K562 (cell line): ENCODE data around the gene CRLF1. TPM values are rescaled to one million over a fixed set of nuclear protein-coding genes. Genes with fewer than 3 reads are reported as not detected.
A peak's percentile ranks its signal among the peaks of the same experiment; 100 is the strongest.

ENCODE experiments used
- ARID1B ChIP-seq: fragments of 450-650 bp; IDR thresholded peaks from 2 replicates; pipeline ENCODE4 v1.6.1; 2016; ENCODE audit warnings: antibody characterized with exemption, mild to moderate bottlenecking, inconsistent platforms
- CREB1 ChIP-seq, 2 experiments: sonication (generic) in 1 of 2; formaldehyde crosslinking in 1 of 2; IDR thresholded peaks; 2 replicates each; pipeline versions ENCODE4 v1.6.1 to v1.8.0; 2012 to 2022; ENCODE audit warnings: inconsistent platforms in 1 of 2, mild to moderate bottlenecking in 1 of 2, missing genetic modification reagents in 1 of 2, moderate library complexity in 1 of 2
- CXXC5 ChIP-seq: fragments of 250-450 bp; sonication (Bioruptor Pico); IDR thresholded peaks from 2 replicates; pipeline ENCODE4 v1.8.0; 2022; ENCODE audit warnings: inconsistent platforms, mild to moderate bottlenecking, moderate library complexity
- DACH1 ChIP-seq: fragments of 450-650 bp; IDR thresholded peaks from 2 replicates; pipeline ENCODE4 v1.6.1; 2018; ENCODE audit not compliant: partially characterized antibody
- ETV1 ChIP-seq: fragments of 450-650 bp; conservative IDR thresholded peaks from 2 replicates; pipeline ENCODE4 v1.6.1; 2016; ENCODE audit warnings: missing genetic modification characterization, control low read depth, low read depth, missing compliant biosample characterization
- ETV6 ChIP-seq, 3 experiments: fragments of 150-350 bp in 1 of 3; sonication (generic) in 1 of 3; formaldehyde crosslinking in 1 of 3; IDR thresholded peaks; 2 replicates each; pipeline versions ENCODE4 v1.6.1 to v1.8.0; 2014 to 2022; ENCODE audit warnings: borderline replicate concordance in 2 of 3, low read depth in 2 of 3, antibody characterized with exemption in 1 of 3, low read length in 1 of 3, mild to moderate bottlenecking in 1 of 3, missing genetic modification reagents in 1 of 3
- HCFC1 ChIP-seq: IDR thresholded peaks from 2 replicates; pipeline ENCODE4 v1.6.1; 2012; ENCODE audit warnings: low read depth, low read length, improper control_type of control experiment
- HMGXB4 ChIP-seq: sonication (generic); formaldehyde crosslinking; IDR thresholded peaks from 2 replicates; pipeline ENCODE4 v1.8.1; 2023; ENCODE audit warnings: mild to moderate bottlenecking, missing genetic modification reagents
- HNRNPK ChIP-seq: fragments of 200-400 bp; formaldehyde crosslinking; IDR thresholded peaks from one replicate; pipeline ENCODE4 v1.6.1; 2018; ENCODE audit warnings: mild to moderate bottlenecking, low read depth, low read length; ENCODE audit not compliant: poor library complexity, severe bottlenecking
- ILF3 ChIP-seq: fragments of 450-650 bp; IDR thresholded peaks from 2 replicates; pipeline ENCODE4 v1.6.1; 2018; ENCODE audit warnings: antibody characterized with exemption, mild to moderate bottlenecking, moderate library complexity, borderline replicate concordance
- KDM4B ChIP-seq, 2 experiments: fragments of 450-650 bp in 1 of 2; sonication (generic) in 1 of 2; IDR thresholded peaks; 2 replicates each; pipeline ENCODE4 v1.6.1; 2016 to 2017; ENCODE audit warnings: borderline replicate concordance in 2 of 2, antibody characterized with exemption in 1 of 2, low read depth in 1 of 2, mild to moderate bottlenecking in 1 of 2
- LCOR ChIP-seq: sonication (generic); formaldehyde crosslinking; IDR thresholded peaks from 2 replicates; pipeline ENCODE4 v1.8.0; 2022; ENCODE audit warnings: mild to moderate bottlenecking, missing genetic modification reagents
- MAX ChIP-seq: sonication (generic); formaldehyde crosslinking; IDR thresholded peaks from 2 replicates; pipeline ENCODE4 v1.9.0; 2022; ENCODE audit warnings: mild to moderate bottlenecking, missing genetic modification reagents
- MLX ChIP-seq, 2 experiments: fragments of 450-650 bp in 1 of 2; sonication (generic) in 1 of 2; formaldehyde crosslinking; conservative IDR thresholded peaks; 2 replicates each; pipeline versions ENCODE4 v1.4.0 to v1.8.1; 2020 to 2022; ENCODE audit warnings: mild to moderate bottlenecking in 1 of 2, missing genetic modification reagents in 1 of 2
- NCOA4 ChIP-seq: fragments of 450-650 bp; IDR thresholded peaks from 2 replicates; pipeline ENCODE4 v1.6.1; 2018; ENCODE audit warnings: mild to moderate bottlenecking; ENCODE audit not compliant: partially characterized antibody
- POU5F1 ChIP-seq: fragments of 150-350 bp; IDR thresholded peaks from 2 replicates; pipeline ENCODE4 v1.6.1; 2014; ENCODE audit warnings: borderline replicate concordance, low read length, low read depth, mild to moderate bottlenecking; ENCODE audit not compliant: partially characterized antibody
- RAD21 ChIP-seq, 2 experiments: fragments of 250-450 bp in 1 of 2; fragments of 450-650 bp in 1 of 2; sonication (Bioruptor Pico) in 1 of 2; formaldehyde crosslinking in 1 of 2; IDR thresholded peaks in 1 of 2; conservative IDR thresholded peaks in 1 of 2; 2 replicates each; pipeline versions ENCODE4 v1.4.0 to v1.8.0; 2020 to 2022; ENCODE audit warnings: mild to moderate bottlenecking in 2 of 2, moderate library complexity in 1 of 2
- RAD51 ChIP-seq: fragments of 450-650 bp; IDR thresholded peaks from 2 replicates; pipeline ENCODE4 v1.7.1; 2016; ENCODE audit warnings: low read depth, mild to moderate bottlenecking, borderline replicate concordance
- RBM25 ChIP-seq: fragments of 200-400 bp; formaldehyde crosslinking; IDR thresholded peaks from 2 replicates; pipeline ENCODE4 v1.6.1; 2018; ENCODE audit warnings: low read length, low read depth, moderate library complexity; ENCODE audit not compliant: severe bottlenecking
- THRB ChIP-seq: fragments of 450-650 bp; formaldehyde crosslinking; conservative IDR thresholded peaks from 2 replicates; pipeline ENCODE4 v1.4.0; 2022; ENCODE audit warnings: mild to moderate bottlenecking, missing genetic modification characterization
- polyA plus RNA-seq, 8 experiments: library from polyadenylated mRNA; depleted of rRNA in 4 of 8; stranded (reverse) in 5 of 8; unstranded in 3 of 8; fragments of >200 nt; fragmentation: Nextera tagmentation in 2 of 8; fragmentation: Illumina TruSeq in 1 of 8; extraction: Ambion mirVana in 2 of 8; extraction: Trizol in 1 of 8; gene quantifications; 2 replicates each; pipeline versions ENCODE4 v1.2.1 to v1.2.3, GENCODE V29; 2011 to 2014; ENCODE audit warnings: inconsistent platforms in 1 of 8, missing spikeins in 1 of 8
- total RNA-seq, 7 experiments: library from RNA; depleted of rRNA in 6 of 7; stranded (reverse); fragments of >200 nt in 6 of 7; fragmentation: Illumina TruSeq in 2 of 7; extraction: Trizol in 2 of 7; gene quantifications; 2 replicates each; pipeline versions ENCODE4 v1.2.1 to v1.2.3, GENCODE V29; 2011 to 2021; ENCODE audit warnings: low replicate concordance in 1 of 7

Gene CRLF1
- total and polyA plus RNA-seq, 9 of the 15 experiments (the other 6 are each of a cell fraction or from before 2014, with no cell fraction given) = 0.85 to 3.6 (median 1.7) TPM

DNA sequence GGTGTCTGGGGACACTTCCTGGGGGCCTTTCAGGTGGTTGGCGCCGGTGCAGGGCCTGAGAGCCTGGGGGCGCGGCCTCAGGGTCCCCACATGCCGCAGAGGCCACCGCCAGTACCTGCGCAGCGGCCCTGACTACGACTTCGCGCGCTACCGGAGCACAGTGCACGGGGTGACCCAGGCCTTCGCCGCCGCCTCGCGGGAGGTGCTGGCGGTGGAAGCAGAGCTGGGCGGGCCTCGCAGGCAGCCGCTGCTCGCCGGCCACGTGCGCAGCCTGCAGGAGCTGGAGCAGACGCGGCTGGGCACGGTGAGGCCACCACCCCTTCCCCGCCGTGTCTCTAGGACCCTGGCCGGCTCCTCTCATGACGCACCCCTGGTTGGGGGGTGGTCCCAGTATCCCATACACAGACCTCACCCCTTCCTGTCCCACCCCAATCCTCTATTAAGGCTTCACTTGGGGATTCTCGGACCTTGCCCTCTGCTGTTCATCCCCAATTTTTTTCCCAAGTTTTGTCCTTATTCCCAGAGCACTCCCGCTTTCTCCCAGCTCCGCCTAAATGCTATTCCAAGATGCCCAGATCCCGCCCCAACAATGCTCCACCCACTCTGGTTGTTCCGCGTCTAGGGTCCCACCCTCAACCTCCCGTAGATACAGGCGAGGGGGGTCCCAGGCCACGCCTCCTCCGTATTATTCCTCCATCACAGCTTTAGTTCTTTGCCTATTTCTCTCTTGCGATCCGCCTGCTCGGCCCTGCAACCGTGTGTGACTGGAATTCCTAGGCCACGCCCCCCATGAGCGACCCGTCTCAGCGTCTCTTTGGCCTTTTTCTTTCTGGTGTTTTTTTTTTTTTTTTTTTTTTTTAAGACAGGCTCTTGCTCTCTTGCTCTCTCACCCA lies 17.0 kb downstream of the CRLF1 start (continued):
- TF ChIP-seq MLX (CRISPR knock-in tag; conservative IDR thresholded peaks at IDR 0.05) (peak in 1 of 2 experiments; percentile 96; a peak in 1 of 4 replicates), THRB (no peak), KDM4B (IDR thresholded peaks at IDR 0.05; ENCODE audit: borderline replicate concordance in 2 of 2, low read depth in 1 of 2) (peak in 1 of 2 experiments; percentile 47; a peak in 1 of 4 replicates), NCOA4 (no peak), DACH1 (no peak), ETV1 (tag) (0 out of 2 replicates have a peak, but pooled peaks have one; percentile 5), ETV6 (IDR thresholded peaks at IDR 0.05; ENCODE audit: borderline replicate concordance in 1 of 2, low read depth in 2 of 2, low read length in 1 of 2) (peak in 1 of 2 experiments; percentile 20; a peak in 1 of 4 replicates), ETV6 (CRISPR knock-in tag; IDR thresholded peaks at IDR 0.05; ENCODE audit: borderline replicate concordance) (no peak), POU5F1 (no peak), ARID1B (no peak; the same call in 1 of the 2 replicates), CXXC5 (peak; percentile 52), CREB1 (IDR thresholded peaks at IDR 0.05) (no peak), CREB1 (CRISPR knock-in tag; IDR thresholded peaks at IDR 0.05) (peak; percentile 54; the same call in 1 of the 2 replicates), HCFC1 (peak; percentile 35), HMGXB4 (CRISPR knock-in tag) (peak; percentile 93), RBM25 (peak; percentile 60), RAD51 (peak; percentile 34; the same call in 1 of the 2 replicates), RAD21 (CRISPR knock-in tag; conservative IDR thresholded peaks at IDR 0.05 in 1 of 2, IDR thresholded peaks at IDR 0.05 in 1 of 2) (peak in 1 of 2 experiments; percentile 47; a peak in 2 of 4 replicates), HNRNPK (no peak), LCOR (CRISPR knock-in tag) (peak; percentile 17; the same call in 1 of the 2 replicates), ILF3 (no peak), MAX (CRISPR knock-in tag) (peak; percentile 100)
